GM19023 (cell line): ENCODE results near the gene MCRIP2.

Experiments
- ATAC-seq: cut with Tn5 transposase; IDR thresholded peaks from one replicate; pipeline ENCODE4 v1.9.1; 2021; ENCODE audit warnings: mild to moderate bottlenecking, moderate library complexity; ENCODE audit not compliant: unreplicated experiment

Gene MCRIP2

GRCh38 chr16:668519-669171 lies 27.0 kb downstream of the MCRIP2 start:
- no peak for ATAC-seq

- ATAC-seq = no peak
Observed at GRCh38 chr16:669666-670065, 28.0 kb downstream of the MCRIP2 start.

- no peak for ATAC-seq
Observed at GRCh38 chr16:670485-671352, 29.1 kb downstream of the MCRIP2 start.

- ATAC-seq = no peak
Observed at GRCh38 chr16:671353-672131, 29.9 kb downstream of the MCRIP2 start.

- ATAC-seq = no peak
Observed at GRCh38 chr16:672371-672770, 30.7 kb downstream of the MCRIP2 start.

- ATAC-seq = no peak
Observed at GRCh38 chr16:672851-673250, 31.2 kb downstream of the MCRIP2 start.

GRCh38 chr16:673399-673991 lies 31.9 kb downstream of the MCRIP2 start:
- ATAC-seq = no peak

- no peak for ATAC-seq
Observed at GRCh38 chr16:674214-674881, 32.7 kb downstream of the MCRIP2 start.

GRCh38 chr16:674968-675883 lies 33.6 kb downstream of the MCRIP2 start, which contains the start of gene RHBDL1:
Gene RHBDL1 (plus strand): TSS chr16:675671. CDS start chr16:675791, 120 bp downstream.
- ATAC-seq = no peak

- ATAC-seq = no peak
Observed at GRCh38 chr16:675884-676564, 34.4 kb downstream of the MCRIP2 start.

- no peak for ATAC-seq
Observed at GRCh38 chr16:676565-676902, 34.9 kb downstream of the MCRIP2 start.

GRCh38 chr16:676913-677312 lies 35.3 kb downstream of the MCRIP2 start:
- no peak for ATAC-seq

GRCh38 chr16:677316-678190 lies 35.9 kb downstream of the MCRIP2 start:
- ATAC-seq = no peak

- ATAC-seq = no peak
Observed at GRCh38 chr16:678209-678857, 36.7 kb downstream of the MCRIP2 start.

GRCh38 chr16:678858-679813 lies 37.5 kb downstream of the MCRIP2 start:
- ATAC-seq = no peak
